ENCODE measurements around the gene IKZF2.

IKZF2 gene

GRCh38 chr2:212979046-212979612 is 172.3 kb downstream of the IKZF2 start:
- H3K4me3 ChIP-seq (ENCODE audit: low read depth, low read length), result no peak overlapping the region
- TF ChIP-seq CTCF (IDR thresholded peaks at IDR 0.05; ENCODE audit: low read depth, low read length, missing control alignments), result no peak
- no peak for DNase-seq (ENCODE audit: low read depth)
- in situ Hi-C loops (cut with HindIII; ENCODE audit: low sequenced_read_pairs), result no loop called here

- no peak overlapping the region for H3K4me3 ChIP-seq (ENCODE audit: low read depth, low read length)
- in situ Hi-C loops (cut with HindIII; ENCODE audit: low sequenced_read_pairs), result no loop called here
- TF ChIP-seq CTCF (IDR thresholded peaks at IDR 0.05; ENCODE audit: low read depth, low read length, missing control alignments), result no peak
- no peak for DNase-seq (ENCODE audit: low read depth)
Observed at GRCh38 chr2:212977152-212977551, 174.3 kb downstream of the IKZF2 start.

DNA sequence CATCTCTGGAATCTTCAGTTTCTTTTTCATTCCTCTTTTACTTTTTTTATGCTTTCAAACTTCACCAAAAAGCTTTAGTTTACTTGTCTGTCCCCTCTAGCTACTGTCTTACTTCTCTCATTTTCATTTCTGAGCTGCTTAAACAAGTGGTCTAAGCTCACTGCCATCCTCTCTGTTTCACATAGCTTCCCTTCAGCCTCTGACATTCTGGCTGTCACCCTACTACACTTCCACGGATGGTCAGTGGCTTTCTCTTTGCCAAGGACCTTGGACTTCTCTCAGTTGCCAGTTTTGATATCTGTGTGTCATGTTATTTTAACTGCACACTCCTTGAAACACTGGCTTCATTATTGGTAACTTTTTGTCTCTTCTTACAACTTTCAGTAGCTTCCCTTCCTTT is 176.1 kb downstream of the IKZF2 start:
- DNase-seq (ENCODE audit: low read depth), result no peak
- in situ Hi-C loops (cut with HindIII; ENCODE audit: low sequenced_read_pairs), result no loop called here
- TF ChIP-seq CTCF (IDR thresholded peaks at IDR 0.05; ENCODE audit: low read depth, low read length, missing control alignments), result no peak
- H3K4me3 ChIP-seq (ENCODE audit: low read depth, low read length), result no peak overlapping the region

DNA sequence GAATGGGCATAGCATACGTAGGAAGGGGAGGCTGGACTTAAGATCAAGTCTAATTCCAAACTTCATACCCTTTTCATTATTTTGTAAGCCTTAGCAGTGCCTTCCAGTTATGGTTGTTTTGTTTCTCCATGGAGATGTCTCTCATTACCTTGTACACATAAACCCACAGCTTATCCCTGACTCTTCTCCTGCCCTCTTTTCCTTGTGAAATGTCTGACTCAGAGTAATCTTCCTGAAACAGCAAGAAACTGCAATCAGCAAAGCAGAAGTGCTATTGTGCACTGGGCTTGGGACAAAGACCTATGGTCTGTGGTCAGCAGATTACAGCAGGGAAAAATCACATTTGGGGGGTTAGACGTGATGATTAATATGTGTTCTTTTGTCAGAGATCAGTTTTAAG is 176.7 kb downstream of the IKZF2 start:
- no peak for TF ChIP-seq CTCF (IDR thresholded peaks at IDR 0.05; ENCODE audit: low read depth, low read length, missing control alignments)
- in situ Hi-C loops (cut with HindIII; ENCODE audit: low sequenced_read_pairs), result no loop called here
- H3K4me3 ChIP-seq (ENCODE audit: low read depth, low read length), result no peak overlapping the region
- peak; percentile 16 for DNase-seq (ENCODE audit: low read depth)

GRCh38 chr2:212973347-212973746 is 178.1 kb downstream of the IKZF2 start:
- no peak overlapping the region for H3K4me3 ChIP-seq (ENCODE audit: low read depth, low read length)
- no peak for TF ChIP-seq CTCF (IDR thresholded peaks at IDR 0.05; ENCODE audit: low read depth, low read length, missing control alignments)
- no peak for DNase-seq (ENCODE audit: low read depth)
- in situ Hi-C loops (cut with HindIII; ENCODE audit: low sequenced_read_pairs), result no loop called here

- in situ Hi-C loops (cut with HindIII; ENCODE audit: low sequenced_read_pairs), result no loop called here
- no peak for TF ChIP-seq CTCF (IDR thresholded peaks at IDR 0.05; ENCODE audit: low read depth, low read length, missing control alignments)
- no peak for DNase-seq (ENCODE audit: low read depth)
Observed at GRCh38 chr2:212970132-212970531, 181.3 kb downstream of the IKZF2 start.

More at GRCh38 chr2:212970132-212970531, 181.3 kb downstream of the IKZF2 start:
- H3K4me3 ChIP-seq (ENCODE audit: low read depth, low read length), result no peak overlapping the region

All from astrocyte of the cerebellum (primary cell).